HEK293T (cell line): Measurements from ENCODE around the gene SLC25A51.

Experiments used
- CTCF ChIA-PET: fragments of 350-600 bp; formaldehyde crosslinking; extraction: SDS; loops from one replicate; lab custom pipeline; 2021; ENCODE audit warnings: antibody characterized with exemption, inconsistent platforms; lab: Yijun Ruan, JAX
- POLR2A ChIA-PET: fragments of 350-600 bp; formaldehyde crosslinking; extraction: SDS; loops from one replicate; lab custom pipeline; 2020; ENCODE audit warnings: antibody characterized with exemption, inconsistent platforms; lab: Yijun Ruan, JAX
- DNase-seq: peaks from one replicate; pipeline ENCODE4 v3.0.0; 2012; ENCODE audit warnings: mixed read lengths; ENCODE audit errors: extremely low spot score
- ARNT ChIP-seq: fragments of 450-650 bp; IDR thresholded peaks from 2 replicates; pipeline ENCODE4 v1.6.1; 2017; ENCODE audit warnings: mild to moderate bottlenecking
- BHLHE40 ChIP-seq: fragments of 450-650 bp; IDR thresholded peaks from 2 replicates; pipeline ENCODE4 v1.6.1; 2016; ENCODE audit warnings: mild to moderate bottlenecking, moderate library complexity, borderline replicate concordance
- CTBP1 ChIP-seq: fragments of 450-650 bp; IDR thresholded peaks from 2 replicates; pipeline ENCODE4 v1.6.1; 2016; ENCODE audit warnings: borderline replicate concordance
- ELF4 ChIP-seq: fragments of 450-650 bp; IDR thresholded peaks from 2 replicates; pipeline ENCODE4 v1.6.1; 2017; ENCODE audit warnings: antibody characterized with exemption
- FOXA1 ChIP-seq: fragments of 450-650 bp; IDR thresholded peaks from 2 replicates; pipeline ENCODE4 v1.6.1; 2016; ENCODE audit warnings: mild to moderate bottlenecking
- FOXK2 ChIP-seq: fragments of 450-650 bp; IDR thresholded peaks from 2 replicates; pipeline ENCODE4 v1.6.1; 2016; ENCODE audit warnings: mild to moderate bottlenecking
- FOXM1 ChIP-seq: fragments of 450-650 bp; IDR thresholded peaks from 2 replicates; pipeline ENCODE4 v1.6.1; 2017; ENCODE audit warnings: mild to moderate bottlenecking, borderline replicate concordance
- HDGF ChIP-seq: fragments of 450-650 bp; IDR thresholded peaks from 2 replicates; pipeline ENCODE4 v1.6.1; 2017; ENCODE audit warnings: antibody characterized with exemption, borderline replicate concordance
- L3MBTL2 ChIP-seq: fragments of 450-650 bp; conservative IDR thresholded peaks from 2 replicates; pipeline ENCODE4 v1.6.1; 2016; ENCODE audit warnings: mild to moderate bottlenecking
- LEF1 ChIP-seq: fragments of 450-650 bp; IDR thresholded peaks from 2 replicates; pipeline ENCODE4 v1.6.1; 2017; ENCODE audit warnings: mild to moderate bottlenecking, borderline replicate concordance
- NFRKB ChIP-seq: fragments of 450-650 bp; IDR thresholded peaks from 2 replicates; pipeline ENCODE4 v1.6.1; 2016; ENCODE audit warnings: mild to moderate bottlenecking, moderate library complexity
- PKNOX1 ChIP-seq: fragments of 450-650 bp; IDR thresholded peaks from 2 replicates; pipeline ENCODE4 v1.6.1; 2016
- SP1 ChIP-seq: fragments of 450-650 bp; IDR thresholded peaks from 2 replicates; pipeline ENCODE4 v1.6.1; 2017
- SUZ12 ChIP-seq: fragments of 450-650 bp; IDR thresholded peaks from 2 replicates; pipeline ENCODE4 v1.6.1; 2016; ENCODE audit warnings: mild to moderate bottlenecking
- TARDBP ChIP-seq: fragments of 450-650 bp; IDR thresholded peaks from 2 replicates; pipeline ENCODE4 v1.6.1; 2016
- ZNF384 ChIP-seq: fragments of 450-650 bp; IDR thresholded peaks from 2 replicates; pipeline ENCODE4 v1.6.1; 2016

Gene SLC25A51

GRCh38 chr9:37876376-37876775 lies 27.6 kb downstream of the SLC25A51 start:
- ChIA-PET POLR2A (no interaction called here), CTCF (no interaction called here)
- TF ChIP-seq ZNF384: no peak
- no peak for TF ChIP-seq CTBP1
- TF ChIP-seq LEF1: no peak
- TF ChIP-seq SUZ12: no peak
- TF ChIP-seq ELF4: no peak
- DNase-seq: no peak

- ChIA-PET CTCF (no interaction called here), POLR2A (interaction anchor here (0.8 kb wide), 1 partner anchor 491 kb away, joined by 3 read pairs; no protein-coding TSS in a partner anchor)
- no peak for DNase-seq
- TF ChIP-seq FOXK2 (no peak), ELF4 (no peak), L3MBTL2 (no peak), LEF1 (no peak), ZNF384 (no peak), FOXA1 (no peak), HDGF (no peak), ARNT (no peak), NFRKB (no peak), CTBP1 (no peak), FOXM1 (no peak), TARDBP (no peak), SP1 (no peak), BHLHE40 (no peak), PKNOX1 (no peak), SUZ12 (no peak)
These were observed 30.0 kb downstream of the SLC25A51 start for GRCh38 chr9:37873955-37874354.

- no peak for DNase-seq
- ChIA-PET POLR2A (interaction anchor here (1.3 kb wide), 1 partner anchor 9 kb away, joined by 3 read pairs; no protein-coding TSS in a partner anchor), CTCF (no interaction called here)
- TF ChIP-seq BHLHE40 (no peak), FOXM1 (no peak)
These were observed 33.1 kb downstream of the SLC25A51 start for GRCh38 chr9:37870799-37871176.

GRCh38 chr9:37870081-37870798 lies 33.7 kb downstream of the SLC25A51 start:
- ChIA-PET CTCF (no interaction called here), POLR2A (interaction anchor here (1.3 kb wide), 1 partner anchor 9 kb away, joined by 3 read pairs; no protein-coding TSS in a partner anchor)
- DNase-seq: no peak
- TF ChIP-seq ARNT (no peak), FOXK2 (no peak), FOXM1 (no peak), L3MBTL2 (no peak), ELF4 (no peak), SUZ12 (no peak), HDGF (no peak), TARDBP (no peak), NFRKB (no peak), BHLHE40 (no peak), PKNOX1 (no peak), ZNF384 (no peak), CTBP1 (no peak), LEF1 (no peak), FOXA1 (no peak), SP1 (no peak)

- CTCF ChIA-PET: interaction anchor here (0.6 kb wide), 1 partner anchor 251 kb away, joined by 4 read pairs; no protein-coding TSS in a partner anchor
- TF ChIP-seq FOXA1: no peak
- no peak for TF ChIP-seq ZNF384
- no peak for TF ChIP-seq NFRKB
- no peak for TF ChIP-seq LEF1
- TF ChIP-seq ARNT: no peak
- TF ChIP-seq FOXM1: no peak
- no peak for TF ChIP-seq SUZ12
- no peak for DNase-seq
- POLR2A ChIA-PET: no interaction called here
These were observed 41.4 kb downstream of the SLC25A51 start for GRCh38 chr9:37862530-37862929.

- TF ChIP-seq FOXK2 (no peak), LEF1 (no peak), PKNOX1 (no peak), SP1 (no peak), CTBP1 (no peak), HDGF (no peak), ZNF384 (no peak), TARDBP (no peak), BHLHE40 (no peak), SUZ12 (no peak), FOXM1 (no peak), FOXA1 (no peak), ELF4 (no peak), L3MBTL2 (no peak), ARNT (no peak), NFRKB (no peak)
- no peak for DNase-seq
- POLR2A ChIA-PET: no interaction called here
- CTCF ChIA-PET: no interaction called here
These were observed 44.9 kb downstream of the SLC25A51 start for GRCh38 chr9:37859043-37859442.

- CTCF ChIA-PET: no interaction called here
These were observed 47.4 kb downstream of the SLC25A51 start for GRCh38 chr9:37856551-37856950.

More at GRCh38 chr9:37856551-37856950, 47.4 kb downstream of the SLC25A51 start:
- DNase-seq: no peak
- no peak for TF ChIP-seq BHLHE40
- TF ChIP-seq SP1: no peak
- TF ChIP-seq HDGF: no peak
- TF ChIP-seq NFRKB: no peak
- no peak for TF ChIP-seq SUZ12
- no peak for TF ChIP-seq ARNT
- no peak for TF ChIP-seq ZNF384
- no peak for TF ChIP-seq FOXA1
- no peak for TF ChIP-seq PKNOX1
- no peak for TF ChIP-seq ELF4
- no peak for TF ChIP-seq L3MBTL2
- no peak for TF ChIP-seq LEF1
- no peak for TF ChIP-seq FOXM1
- no peak for TF ChIP-seq FOXK2
- POLR2A ChIA-PET: no interaction called here
